Activated T-cell treated with anti-CD3 and anti-CD28 coated beads for 48 hours (primary cell): Measurements from ENCODE around the gene WDR93.
"Not testable (repeated sequence)": the region's sequence is repeated elsewhere in the genome, so short reads cannot be mapped to it uniquely, and the experiment has no call there.

Experiments used
- DNase-seq: peaks from one replicate; pipeline ENCODE4 v3.0.0-alpha.2; 2020; ENCODE audit warnings: low read depth

The WDR93 gene

DNA sequence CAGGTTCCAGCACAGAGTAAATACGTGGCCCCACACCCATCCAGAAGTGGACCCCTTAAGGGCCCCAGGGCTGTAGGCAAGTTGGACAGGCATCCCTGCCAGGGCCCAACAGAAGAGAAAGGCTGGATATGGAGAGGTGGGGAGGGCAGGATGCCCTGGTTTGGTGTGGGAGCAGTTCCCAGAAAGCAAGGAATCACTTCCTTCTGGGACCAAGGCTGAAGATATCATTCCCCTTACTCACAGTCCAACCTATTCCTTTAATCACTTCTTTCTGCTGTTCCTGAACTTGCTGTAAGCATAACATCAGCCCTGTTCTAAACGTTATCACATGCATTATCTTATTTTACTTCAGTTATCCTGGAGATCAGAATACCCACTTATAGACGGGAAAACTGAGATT lies 79.4 kb downstream of the WDR93 start:
- no peak for DNase-seq

DNA sequence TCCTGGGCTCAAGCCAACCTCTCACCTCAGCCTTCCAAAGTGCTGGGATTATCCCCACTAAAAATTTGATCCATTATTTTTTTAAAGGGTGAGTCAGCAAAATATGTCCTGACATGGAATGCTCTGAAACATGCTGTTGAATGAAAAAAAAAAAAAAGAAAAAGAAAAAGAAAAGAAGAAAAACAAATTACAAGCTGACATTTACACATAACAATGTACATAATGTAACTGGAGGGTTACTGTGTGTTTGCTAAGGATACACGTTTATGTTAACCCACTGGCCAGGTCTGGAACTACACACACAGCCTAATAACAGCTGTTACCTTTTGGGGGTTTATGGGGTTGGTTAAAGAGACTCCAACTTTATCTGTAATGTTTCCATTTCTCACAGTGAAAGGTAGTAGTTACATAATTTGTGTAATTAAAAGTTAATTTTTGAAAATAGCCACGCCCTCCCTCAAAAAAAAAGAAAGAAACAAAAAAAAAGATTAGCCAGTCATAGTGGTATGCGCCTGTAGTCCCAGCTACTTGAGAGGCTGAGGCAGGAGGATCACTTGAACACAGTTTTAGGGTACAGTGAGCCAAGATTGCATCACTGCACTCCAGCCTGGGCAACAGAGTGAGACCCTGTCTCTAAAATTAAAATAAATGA lies 82.4 kb downstream of the WDR93 start:
- DNase-seq, result no peak

DNA sequence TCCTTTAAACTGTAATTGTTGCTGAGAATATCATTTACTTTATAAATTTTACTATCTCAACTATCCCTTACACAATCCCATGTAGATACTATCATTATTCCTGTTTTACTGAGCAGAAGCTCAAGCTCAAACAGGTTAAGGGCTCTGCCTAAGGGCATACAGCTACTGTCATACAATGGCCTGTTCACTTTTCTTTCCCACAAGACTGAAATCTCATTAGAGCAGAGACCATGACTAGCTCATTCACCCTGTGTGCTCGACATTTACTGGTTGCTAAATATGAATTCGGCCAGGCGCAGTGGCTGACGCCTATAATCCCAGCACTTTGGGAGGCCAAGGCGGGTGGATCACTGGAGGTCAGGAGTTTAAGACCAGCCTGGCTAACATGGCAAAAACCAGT lies 83.9 kb downstream of the WDR93 start:
- no peak for DNase-seq

DNA sequence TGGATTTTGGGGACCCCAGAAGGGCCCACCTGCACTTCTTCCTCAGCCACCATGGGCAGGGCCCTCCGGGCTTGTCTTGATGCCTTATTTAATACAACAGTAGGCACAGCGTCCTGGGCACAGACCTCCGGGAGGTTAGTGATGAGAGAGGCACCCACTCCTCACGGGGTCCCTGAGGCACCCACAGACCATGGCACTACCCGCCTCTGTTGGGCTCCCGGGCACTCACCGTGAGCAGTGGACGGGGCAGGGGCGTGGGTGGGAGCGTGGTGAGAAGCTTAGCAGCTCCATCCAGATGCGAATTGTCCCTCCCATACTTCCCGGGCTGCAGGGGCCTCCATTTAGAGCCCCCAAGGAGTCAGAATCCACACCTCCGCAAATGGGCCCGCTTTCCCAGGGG lies 85.2 kb downstream of the WDR93 start:
- no peak for DNase-seq

DNA sequence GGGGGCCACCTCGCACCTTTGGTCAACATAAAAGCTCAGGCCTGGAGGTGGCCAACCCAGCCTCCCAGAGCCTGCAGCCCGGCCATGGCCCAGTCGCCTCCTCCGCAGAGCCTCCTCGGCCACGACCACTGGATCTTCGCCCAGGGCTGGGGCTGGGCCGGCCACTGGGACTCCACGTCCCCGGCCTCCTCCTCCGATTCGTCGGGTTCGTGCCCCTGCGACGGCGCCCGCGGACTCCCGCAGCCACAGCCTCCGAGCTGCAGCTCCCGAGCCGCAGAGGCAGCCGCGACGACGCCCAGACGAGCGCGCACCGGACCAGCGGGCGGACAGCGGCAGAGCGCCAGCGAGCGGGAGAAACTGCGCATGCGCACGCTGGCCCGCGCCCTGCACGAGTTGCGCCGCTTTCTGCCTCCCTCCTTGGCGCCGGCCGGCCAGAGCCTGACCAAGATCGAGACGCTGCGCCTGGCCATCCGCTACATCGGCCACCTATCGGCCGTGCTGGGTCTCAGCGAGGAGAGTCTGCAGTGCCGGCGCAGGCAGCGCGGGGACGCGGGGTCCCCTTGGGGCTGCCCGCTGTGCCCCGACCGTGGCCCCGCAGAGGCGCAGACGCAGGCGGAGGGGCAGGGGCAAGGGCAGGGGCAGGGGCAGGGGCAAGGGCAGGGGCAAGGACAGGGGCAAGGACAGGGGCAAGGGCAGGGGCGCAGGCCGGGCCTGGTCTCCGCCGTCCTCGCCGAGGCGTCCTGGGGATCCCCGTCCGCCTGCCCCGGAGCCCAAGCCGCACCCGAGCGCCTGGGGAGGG lies 85.9 kb downstream of the WDR93 start, which contains the start of gene MESP2:
MESP2 (plus strand) TSS at position 59 of the 799 bp plus-strand sequence; CDS start at position 85, 26 bp downstream.
- DNase-seq, result peak; percentile 60

DNA sequence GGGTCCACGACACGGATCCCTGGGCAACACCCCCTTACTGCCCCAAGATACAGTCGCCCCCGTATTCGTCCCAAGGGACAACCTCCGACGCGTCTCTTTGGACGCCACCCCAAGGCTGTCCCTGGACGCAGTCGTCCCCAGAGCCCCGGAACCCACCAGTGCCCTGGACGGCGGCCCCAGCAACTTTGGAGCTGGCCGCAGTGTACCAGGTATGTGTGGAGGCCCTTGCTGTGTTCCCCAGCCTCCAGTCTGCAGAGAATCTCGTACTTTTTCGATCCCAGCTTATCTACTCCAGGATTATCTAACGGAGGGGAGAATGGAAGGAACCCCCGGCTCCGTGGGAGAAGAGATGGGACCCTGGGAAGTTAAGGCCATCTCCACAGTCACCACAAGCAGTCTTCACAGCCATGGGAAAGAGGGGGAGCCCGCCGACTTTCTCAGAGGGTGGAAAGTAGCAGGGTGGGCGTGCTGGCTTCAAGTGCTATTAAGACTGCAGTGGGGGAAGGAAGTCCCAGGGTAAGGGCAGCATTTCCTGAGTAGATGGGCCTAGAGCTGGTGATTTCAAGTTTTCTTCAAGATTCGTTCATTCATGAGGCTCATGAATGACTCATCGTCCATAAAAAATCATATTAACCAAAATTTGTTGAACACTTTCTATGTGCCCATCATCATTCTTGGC lies 86.6 kb downstream of the WDR93 start:
- no peak for DNase-seq

DNA sequence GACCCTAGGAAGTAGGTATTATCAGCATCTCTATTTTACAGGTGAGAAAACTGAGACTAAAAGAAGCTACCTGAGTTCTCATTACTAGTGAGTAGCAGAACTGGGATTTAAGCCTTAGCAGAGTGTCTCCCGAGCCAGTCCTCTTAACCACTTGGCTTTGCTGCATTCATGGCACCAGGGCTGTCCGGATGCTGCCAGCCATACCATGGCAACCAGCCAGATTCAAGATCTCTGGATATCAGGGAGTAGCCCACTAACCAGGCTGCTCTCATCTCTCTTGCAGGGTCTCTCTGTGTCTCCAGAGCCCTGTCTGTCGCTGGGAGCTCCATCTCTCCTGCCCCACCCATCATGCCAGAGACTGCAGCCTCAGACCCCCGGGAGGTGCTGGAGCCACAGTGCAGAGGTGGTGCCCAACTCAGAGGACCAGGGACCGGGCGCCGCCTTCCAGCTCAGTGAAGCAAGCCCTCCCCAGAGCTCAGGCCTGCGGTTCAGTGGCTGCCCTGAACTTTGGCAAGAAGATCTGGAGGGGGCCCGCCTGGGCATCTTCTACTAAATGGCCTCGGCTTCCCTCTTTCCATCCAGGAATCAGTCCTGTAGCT lies 87.3 kb downstream of the WDR93 start:
- no peak for DNase-seq

DNA sequence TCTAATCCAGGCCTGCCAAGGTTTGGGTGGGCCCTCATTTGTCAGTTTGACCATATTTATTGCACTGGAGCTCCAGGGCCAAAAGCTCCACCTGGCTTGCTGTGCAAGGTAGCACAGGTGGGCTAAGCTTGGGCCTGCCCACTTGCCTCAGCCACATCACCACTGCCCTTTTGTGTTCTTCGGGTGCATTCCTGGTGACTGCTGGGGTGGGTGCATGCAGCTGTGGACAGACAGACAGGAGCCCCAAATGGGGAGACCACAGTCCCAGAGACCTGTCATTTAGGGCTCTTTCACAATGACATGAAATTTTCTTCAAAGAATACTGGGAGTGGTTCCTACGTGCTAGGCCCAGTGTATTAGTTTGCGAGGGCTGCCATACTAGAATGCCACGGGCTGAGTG lies 88.2 kb downstream of the WDR93 start:
- DNase-seq, result no peak

DNA sequence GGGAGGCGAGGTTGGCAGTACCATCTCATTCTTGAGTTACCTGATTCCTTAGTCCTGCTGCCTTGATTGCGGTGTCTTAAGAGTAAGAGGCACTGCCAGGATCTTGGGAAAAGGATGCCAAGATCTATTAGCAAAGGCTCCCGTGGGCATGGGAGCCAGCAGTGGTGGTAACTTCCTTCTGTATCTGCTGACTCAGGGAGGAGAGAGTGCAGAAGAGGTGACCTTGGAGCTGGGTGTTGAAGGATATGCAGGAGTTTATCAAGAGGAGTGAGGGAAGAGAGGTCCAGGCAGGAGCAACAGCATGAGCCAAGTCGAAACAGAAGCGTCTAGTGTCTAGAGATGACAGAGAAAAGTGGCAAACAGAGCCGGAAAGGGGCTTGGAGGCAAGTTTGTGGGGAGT lies 90.0 kb downstream of the WDR93 start:
- no peak for DNase-seq

DNA sequence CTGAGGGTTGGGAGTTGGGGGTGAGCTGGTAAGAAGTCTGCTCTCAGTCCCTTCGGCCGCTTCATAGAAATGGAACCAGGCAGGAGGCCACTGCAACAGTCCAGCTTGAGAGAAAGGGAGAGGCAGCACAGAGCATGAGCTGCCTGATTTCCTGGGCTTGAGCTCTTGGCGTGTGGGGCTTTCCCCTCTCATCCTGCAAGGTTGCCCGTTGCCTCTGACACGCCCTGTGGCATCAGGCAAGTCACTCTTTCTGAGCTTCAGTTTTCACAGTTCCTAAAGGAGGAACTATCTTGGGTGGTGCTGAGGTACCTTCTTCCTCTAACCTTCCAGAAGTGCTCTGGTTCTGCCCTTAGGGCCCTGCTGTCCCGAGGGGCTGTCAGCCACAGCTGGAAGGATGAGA lies 90.4 kb downstream of the WDR93 start:
- DNase-seq, result no peak

DNA sequence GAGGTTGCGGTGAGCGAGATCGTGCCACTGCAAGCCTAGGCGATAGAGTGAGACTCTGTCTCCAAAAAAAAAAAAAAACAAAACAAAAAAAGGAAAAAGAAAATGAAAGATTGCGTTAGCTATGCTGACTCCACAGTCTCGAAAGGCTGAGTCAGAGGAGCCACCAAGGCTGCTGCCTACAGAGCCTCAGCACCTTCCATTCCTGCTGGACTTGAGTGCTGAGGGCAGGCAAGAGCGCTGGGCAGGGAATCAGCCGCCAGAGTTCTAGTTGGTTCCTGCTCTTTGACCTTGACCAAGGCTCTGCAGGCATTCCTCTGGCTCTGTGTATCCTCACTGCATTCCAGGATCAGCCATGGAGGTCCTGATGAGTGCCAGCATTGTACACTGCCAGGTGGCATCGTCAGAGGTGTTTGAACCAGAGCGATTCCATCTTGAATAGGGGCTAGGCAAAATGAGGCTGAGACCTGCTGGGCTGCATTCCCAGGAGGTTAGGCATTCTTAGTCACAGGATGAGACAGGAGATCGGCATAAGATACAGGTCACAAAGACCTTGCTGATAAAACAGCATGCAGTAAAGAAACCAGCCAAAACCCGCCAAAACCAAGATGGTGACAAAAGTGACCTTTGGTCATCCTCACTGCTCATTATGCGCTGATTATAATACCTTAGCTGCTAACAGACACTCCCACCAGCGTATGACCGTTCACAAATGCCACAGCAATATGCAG lies 91.4 kb downstream of the WDR93 start:
- no peak for DNase-seq

DNA sequence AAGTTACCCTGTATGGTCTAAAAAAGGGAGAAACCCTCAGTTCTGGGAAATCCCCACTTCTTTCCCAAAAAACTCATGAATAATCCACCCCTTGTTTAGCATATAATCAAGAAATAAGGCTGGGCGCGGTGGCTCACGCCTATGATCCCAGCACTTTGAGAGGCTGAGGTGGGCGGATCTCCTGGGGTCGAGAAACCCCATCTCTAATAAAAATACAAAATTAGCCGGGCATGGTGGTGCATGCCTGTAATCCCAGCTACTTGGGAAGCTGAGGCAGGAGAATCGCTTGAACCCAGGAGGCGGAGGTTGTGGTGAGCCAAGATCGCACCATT lies 92.0 kb downstream of the WDR93 start:
- not testable (repeated sequence) for DNase-seq

DNA sequence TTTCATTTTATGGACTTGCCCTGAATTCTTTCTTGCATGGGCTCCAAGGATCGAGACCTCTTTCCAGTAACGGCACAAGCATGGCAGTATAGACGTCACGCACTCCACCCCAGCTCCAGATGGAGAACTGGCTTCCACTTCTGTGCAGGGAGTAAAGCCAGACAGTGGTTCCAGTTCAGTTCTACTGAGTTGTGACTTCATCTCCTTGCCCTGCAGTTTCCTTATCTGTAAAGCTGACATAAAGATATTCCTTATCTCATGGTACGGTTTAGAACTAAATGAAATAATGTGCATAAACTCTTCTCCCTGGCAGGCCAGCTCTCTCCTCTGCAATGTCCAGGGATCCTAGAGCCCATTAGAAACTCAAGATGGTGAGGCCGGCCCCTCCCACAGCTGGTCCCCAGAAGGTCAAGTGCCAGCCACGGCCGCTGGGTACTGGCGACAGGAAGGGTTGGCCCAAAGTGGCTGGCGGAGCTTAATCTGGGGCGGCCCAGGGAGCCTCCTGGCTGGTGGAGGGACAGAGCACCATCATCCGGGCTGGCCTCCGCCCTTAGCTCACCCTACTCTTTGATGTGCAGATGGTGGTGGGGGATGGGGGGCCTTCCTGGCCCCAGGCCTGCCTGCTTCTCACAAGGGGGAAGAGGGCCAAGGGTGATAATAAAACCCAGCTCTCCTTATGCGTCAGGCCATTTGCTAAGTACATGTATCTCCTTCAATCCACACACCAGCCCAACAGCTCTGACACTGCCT lies 92.7 kb downstream of the WDR93 start:
- DNase-seq, result no peak

DNA sequence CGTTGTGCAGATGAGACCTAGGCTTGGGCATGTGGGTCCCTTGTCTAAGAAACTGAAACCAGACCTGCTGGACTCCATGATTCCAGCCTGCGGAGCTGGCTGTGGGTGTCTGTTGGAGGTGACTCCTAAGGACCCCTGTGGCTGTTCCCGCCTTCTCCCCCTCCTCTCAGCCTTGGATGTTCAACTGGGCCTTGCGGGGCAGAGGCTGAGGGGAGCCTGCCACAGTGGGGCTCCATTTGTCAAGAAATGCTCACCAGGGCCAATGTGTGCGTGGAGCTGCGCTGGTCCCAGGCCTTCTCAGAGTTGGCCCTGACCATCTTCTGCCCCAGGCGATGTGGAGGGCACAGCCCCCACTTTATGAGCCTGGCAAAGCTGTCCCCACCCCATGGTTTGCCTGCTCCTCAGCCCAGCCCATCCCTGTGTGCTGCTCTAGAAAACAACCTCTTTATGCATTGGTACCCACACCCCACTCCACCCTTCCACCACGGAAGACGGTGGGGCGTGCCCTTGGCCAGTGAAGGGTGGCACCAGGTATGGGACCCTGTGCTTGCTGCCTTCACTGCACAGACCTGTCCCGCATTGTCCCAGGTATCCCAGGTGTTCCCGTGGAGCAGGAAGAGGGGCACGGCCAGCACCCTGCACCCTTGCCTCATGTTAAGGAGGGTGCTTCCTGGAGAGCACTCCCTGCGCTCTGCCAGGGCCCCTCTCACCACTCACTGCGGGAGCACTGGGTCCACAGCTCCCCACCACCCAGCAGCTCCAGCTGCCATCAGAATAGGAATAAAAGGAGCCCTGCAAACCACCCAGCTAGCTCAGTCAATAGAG lies 93.5 kb downstream of the WDR93 start:
- DNase-seq, result no peak

DNA sequence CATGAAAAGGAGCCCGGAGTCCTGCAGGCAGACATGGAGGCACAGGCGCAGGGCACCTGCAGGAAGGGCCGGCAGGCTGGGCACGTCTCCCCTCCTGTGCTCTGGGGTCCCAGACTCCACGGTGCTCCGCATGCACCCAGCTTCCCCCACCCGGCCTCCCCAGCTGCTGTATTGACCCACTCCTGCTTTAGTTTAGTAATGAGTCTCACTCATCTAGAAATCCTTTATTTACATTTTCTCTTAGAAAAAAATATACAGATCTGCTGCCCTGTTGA lies 94.0 kb downstream of the WDR93 start:
- DNase-seq, result no peak

DNA sequence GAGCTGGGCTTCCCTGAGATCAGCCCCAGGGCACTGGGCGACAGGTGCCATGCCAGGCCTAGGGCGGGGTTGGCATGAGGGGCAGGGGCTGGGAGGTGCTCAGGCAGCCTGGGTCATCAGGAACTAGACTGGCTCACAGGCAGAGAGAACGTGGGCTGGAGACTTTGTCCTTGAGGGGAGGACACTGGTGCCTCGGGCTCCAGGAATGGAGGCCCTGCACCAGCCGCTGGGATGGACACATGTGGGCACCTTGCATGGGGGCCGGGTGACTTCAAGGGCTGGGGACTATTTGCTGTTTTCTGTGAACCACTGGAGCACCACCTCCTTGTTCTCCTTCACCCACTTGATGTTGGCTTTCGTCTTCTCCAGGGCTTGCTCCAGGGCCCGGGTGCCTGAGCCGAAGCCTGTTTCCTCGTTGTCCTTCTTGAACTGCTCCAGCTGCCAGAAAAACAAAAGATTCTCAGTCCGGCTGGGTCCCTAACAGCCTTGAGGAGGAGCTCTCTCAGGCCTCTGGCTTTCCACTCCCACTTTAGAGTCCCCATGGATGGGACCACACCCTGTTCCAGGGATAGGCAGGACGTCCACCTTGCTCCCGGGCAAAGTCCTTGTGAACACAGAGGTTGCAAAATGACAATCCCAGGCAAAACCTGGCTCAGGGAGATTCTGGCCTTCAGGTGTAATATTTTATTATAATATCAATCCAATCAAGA lies 94.6 kb downstream of the WDR93 start:
- DNase-seq, result no peak

DNA sequence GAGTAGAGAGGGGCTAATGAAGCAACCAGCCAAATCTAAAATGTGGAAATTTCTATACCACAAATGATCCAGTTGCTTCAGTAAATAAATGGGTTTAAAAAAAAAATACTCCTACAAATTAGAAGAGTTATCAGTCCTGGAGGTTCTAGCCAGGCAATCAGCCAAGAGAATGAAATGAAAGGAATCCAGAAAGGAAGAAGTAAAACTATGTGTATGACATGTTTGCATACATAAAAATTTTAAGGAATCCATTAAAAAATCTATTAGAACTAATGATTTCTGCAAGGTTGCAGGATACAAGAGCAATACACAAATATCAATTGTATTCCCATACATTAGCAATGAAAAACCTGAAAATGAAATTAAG lies 95.1 kb downstream of the WDR93 start:
- DNase-seq, result no peak

DNA sequence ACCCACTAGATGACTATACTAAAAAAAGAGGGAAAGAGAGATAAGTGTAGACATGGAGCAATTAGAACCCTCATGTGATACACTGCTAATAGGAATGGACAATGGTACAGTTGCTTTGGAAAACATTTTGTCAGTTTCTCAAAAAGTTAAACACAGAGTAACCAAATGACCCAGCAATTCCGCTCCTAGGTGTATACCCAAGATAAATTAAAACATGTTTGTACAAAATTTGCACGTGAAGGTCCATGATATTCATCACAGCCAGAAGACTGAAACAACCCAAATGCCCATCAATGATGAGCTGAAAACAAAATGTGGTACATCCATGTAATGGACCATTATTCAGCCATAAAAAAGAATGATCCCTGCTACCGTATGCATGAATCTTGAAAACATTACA lies 97.3 kb downstream of the WDR93 start:
- DNase-seq, result no peak

DNA sequence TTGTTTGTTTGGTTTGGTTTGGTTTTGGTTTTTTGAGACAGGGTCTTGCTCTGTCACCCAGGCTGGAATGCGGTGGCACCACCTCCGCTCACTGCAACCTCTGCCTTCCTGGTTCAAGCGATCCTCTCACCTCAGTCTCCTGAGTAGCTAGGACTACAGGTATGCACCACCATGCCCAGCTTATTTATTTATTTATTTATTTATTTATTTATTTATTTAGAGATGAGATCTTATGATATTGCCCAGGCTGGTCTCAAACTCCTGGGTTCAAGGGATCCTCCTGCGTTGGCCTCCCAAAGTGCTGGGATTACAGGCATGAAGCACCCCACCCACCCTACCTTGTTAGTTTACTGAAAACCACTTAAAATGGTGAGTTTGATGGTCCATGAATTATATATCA lies 98.0 kb downstream of the WDR93 start:
- not testable (repeated sequence) for DNase-seq

DNA sequence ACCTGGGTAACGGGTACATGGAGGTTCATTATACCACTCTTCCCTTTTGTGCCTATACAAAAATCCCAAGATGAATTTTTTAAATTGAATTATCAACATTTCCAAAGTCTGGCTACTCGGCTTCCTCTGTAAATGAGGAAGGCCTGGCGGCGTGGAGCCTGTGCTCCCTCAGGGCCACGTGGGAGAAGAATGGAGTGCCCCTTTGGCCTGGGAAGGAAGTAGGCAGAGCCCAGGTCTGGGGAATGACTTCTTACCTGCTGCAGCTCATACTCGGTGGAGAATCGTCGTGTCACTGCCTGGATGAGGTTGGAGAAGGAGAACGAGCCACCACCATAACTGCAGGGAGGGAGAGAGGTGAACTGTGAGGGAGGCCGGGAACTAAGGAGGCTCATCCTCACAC lies 99.6 kb downstream of the WDR93 start:
- DNase-seq, result no peak
